ENCODE data around the gene POGLUT3.

The POGLUT3 gene

DNA sequence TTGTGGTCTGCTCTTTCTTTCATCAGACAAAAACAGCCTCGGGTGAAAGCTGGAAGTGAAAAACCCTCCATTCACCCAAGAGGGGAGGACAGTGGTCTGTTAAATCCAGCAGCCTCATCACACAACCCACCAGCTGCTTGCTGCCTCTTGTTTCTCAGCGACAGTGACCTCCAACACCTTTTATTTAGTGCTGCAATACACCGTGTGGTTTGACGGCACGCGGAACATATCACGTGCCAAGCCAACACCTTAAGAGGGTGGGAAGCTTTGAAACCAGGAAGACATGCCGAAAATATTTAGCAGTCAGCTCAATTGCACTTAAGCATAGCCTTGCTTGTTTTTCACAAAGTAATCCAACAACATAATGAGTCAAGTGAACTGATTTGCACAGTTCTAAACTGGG lies 39.8 kb upstream of the POGLUT3 start:
- no peak overlapping the region for H3K4me3 ChIP-seq (ENCODE audit: low read depth in 1 of 2, low read length in 1 of 2)
- no peaks in the 10 kb centered on the region for H3K4me1 ChIP-seq (ENCODE audit: control insufficient read depth in 1 of 2, insufficient read depth in 1 of 2, low read depth in 1 of 2, low read length in 1 of 2)
- H3K36me3 ChIP-seq = no peaks in the 10 kb centered on the region
- H3K9me3 ChIP-seq = no peaks in the 10 kb centered on the region
- H3K27me3 ChIP-seq = no peaks in the 10 kb centered on the region
- TF ChIP-seq CTCF (IDR thresholded peaks at IDR 0.05) = no peak
- no peak overlapping the region for H3K27ac ChIP-seq

DNA sequence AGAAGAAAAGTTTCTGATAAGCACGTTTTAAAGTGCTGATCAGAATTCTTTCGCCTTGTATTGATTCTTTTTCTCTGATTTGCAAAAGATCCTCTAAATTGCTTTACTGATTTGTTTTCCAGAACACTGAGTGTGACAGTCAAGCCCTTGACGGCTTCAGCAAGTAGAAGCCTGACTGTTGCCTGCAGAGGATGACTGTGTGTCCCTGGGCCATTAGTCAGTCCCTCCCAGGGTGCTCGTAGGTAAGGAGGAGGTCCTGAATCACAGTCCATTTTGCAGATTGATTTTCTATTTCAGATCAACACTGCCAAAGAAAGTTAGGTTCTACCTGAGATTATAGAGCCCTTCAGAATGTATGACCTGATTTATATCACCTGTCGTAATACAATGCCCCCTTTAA lies 38.6 kb upstream of the POGLUT3 start:
- no peak overlapping the region for H3K4me3 ChIP-seq (ENCODE audit: low read depth in 1 of 2, low read length in 1 of 2)
- no peaks in the 10 kb centered on the region for H3K9me3 ChIP-seq
- TF ChIP-seq CTCF (IDR thresholded peaks at IDR 0.05) = no peak
- no peak overlapping the region for H3K27ac ChIP-seq
- no peaks in the 10 kb centered on the region for H3K36me3 ChIP-seq
- H3K4me1 ChIP-seq (ENCODE audit: control insufficient read depth in 1 of 2, insufficient read depth in 1 of 2, low read depth in 1 of 2, low read length in 1 of 2) = no peaks in the 10 kb centered on the region
- H3K27me3 ChIP-seq = no peaks in the 10 kb centered on the region

GRCh38 chr11:108535384-108535955 lies 37.3 kb upstream of the POGLUT3 start:
- TF ChIP-seq CTCF (IDR thresholded peaks at IDR 0.05) = no peak
- Histone ChIP-seq H3K36me3 (no peaks in the 10 kb centered on the region), H3K27ac (no peak overlapping the region), H3K4me1 (ENCODE audit: control insufficient read depth in 1 of 2, insufficient read depth in 1 of 2, low read depth in 1 of 2, low read length in 1 of 2) (no peaks in the 10 kb centered on the region), H3K27me3 (no peaks in the 10 kb centered on the region), H3K9me3 (no peaks in the 10 kb centered on the region), H3K4me3 (ENCODE audit: low read depth in 1 of 2, low read length in 1 of 2) (no peak overlapping the region)

DNA sequence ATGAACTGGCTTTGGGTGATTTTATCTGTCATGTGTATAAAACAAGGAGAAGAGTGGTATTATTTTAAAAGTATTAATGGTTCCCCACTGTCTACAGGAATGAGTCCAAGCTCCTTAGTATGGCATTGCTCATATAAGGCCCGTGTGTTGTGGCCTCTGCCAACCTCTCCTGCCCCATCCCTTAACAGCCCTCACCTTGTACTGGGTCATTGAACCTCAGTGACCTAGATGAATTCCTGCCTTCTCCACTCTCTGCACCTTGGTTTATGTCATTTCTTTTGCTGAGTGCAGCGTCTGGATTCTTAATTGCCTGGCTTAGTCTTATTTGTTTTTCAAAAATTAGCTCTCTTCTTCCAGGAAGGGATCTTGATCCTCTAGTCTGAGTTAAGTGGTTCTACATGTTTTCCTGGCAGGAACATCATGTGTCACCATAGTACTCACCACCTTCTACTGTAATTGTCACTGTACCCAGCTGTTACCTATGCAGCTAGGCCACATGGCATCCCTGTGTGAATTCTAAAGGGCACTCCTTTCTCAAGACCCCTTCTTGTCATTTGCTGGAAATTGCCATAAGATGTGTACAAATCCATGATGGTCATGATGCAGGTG lies 36.2 kb upstream of the POGLUT3 start:
- no peaks in the 10 kb centered on the region for H3K27me3 ChIP-seq
- H3K27ac ChIP-seq = no peak overlapping the region
- H3K4me3 ChIP-seq (ENCODE audit: low read depth in 1 of 2, low read length in 1 of 2) = no peak overlapping the region
- no peaks in the 10 kb centered on the region for H3K36me3 ChIP-seq
- TF ChIP-seq CTCF (IDR thresholded peaks at IDR 0.05) = no peak
- no peaks in the 10 kb centered on the region for H3K9me3 ChIP-seq
- H3K4me1 ChIP-seq (ENCODE audit: control insufficient read depth in 1 of 2, insufficient read depth in 1 of 2, low read depth in 1 of 2, low read length in 1 of 2) = no peaks in the 10 kb centered on the region

DNA sequence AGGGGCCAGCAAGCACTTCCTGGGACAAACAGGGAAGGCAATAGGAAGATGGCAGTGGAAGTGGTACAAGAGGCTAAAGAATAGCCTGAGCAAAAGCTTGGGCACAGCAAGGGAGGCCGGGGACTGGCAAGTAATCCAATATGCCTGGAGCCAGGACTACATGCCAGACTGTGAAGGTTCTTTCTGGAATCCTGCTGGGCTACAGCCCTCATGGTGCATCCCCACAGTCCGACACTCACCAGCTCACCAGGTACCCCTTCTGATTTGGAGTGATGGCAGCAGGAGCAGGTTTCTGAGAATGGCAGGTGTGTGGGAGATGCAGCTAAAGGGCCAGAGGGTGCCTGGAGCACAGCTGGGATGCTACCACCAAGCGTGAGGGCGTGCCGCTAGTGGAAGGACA lies 32.2 kb upstream of the POGLUT3 start:
- Histone ChIP-seq H3K4me3 (ENCODE audit: low read depth in 1 of 2, low read length in 1 of 2) (no peak overlapping the region), H3K9me3 (no peaks in the 10 kb centered on the region), H3K27me3 (no peaks in the 10 kb centered on the region), H3K4me1 (ENCODE audit: control insufficient read depth in 1 of 2, insufficient read depth in 1 of 2, low read depth in 1 of 2, low read length in 1 of 2) (no peaks in the 10 kb centered on the region), H3K27ac (no peak overlapping the region), H3K36me3 (no peaks in the 10 kb centered on the region)
- no peak for TF ChIP-seq CTCF (IDR thresholded peaks at IDR 0.05)

All from neutrophil (primary cell).